GM21576 (cell line): ENCODE data around the gene STRN4.

Source experiments
- ATAC-seq: cut with Tn5 transposase; IDR thresholded peaks from one replicate; pipeline ENCODE4 v1.9.1; 2021; ENCODE audit warnings: mild to moderate bottlenecking, moderate library complexity; ENCODE audit not compliant: unreplicated experiment

The STRN4 gene

DNA sequence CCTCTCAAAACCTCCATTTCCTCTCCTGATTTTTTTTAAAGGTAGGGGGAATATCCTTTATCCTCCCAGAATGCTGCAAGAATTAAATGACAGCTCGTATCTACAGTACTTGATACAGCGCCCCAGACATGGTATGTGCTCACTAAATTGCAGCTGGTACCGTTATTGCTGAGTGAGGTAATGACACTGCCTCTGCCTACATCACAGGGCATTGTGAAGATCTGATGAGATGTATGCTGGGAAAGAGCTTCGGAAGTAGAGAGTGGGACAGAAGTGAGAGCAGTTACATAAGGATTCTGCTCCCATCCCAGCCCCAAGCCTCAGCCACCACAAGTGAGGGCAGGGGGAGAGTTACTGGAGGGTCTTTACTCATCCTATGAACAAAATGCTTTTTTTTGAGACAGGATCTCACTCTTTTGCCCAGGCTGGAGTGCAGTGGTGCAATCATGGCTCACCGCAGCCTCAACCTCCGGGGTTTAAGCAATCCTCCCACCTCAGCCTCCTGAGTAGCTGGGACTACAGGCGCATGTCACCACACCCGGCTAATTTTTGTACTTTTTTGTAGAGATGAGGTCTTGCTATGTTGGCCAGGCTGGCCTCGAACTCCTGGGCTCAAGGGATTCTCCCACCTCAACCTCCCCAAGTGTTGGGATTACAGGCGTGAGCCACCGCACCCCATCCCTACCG, 2.1 kb downstream of the STRN4 start:
- ATAC-seq = no peak

DNA sequence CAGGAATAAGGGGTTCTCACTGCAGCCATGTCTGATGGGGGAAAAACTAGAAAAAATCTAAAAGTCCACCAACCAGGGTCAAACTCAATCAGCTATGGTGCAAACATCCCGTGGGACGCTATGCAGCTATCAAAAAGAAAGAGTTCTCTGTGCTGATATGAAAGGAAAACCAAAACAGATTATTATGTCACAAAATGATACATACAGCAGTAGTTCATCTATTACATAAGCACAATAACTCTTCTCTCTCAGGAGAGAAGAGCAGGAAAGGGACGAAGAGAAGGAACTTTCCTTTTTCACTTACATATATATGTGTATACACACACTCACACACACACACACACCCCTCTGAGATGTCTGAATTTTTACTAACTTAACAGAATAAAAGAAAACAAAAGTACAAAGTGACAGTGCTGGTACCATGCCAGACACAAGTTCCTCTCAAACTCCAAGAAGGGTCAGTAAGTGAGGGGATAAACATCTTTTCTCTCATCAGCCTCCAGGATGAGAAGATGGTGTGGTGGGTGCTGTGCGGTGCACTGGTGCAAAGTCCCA, 3.2 kb downstream of the STRN4 start:
- ATAC-seq = no peak

DNA sequence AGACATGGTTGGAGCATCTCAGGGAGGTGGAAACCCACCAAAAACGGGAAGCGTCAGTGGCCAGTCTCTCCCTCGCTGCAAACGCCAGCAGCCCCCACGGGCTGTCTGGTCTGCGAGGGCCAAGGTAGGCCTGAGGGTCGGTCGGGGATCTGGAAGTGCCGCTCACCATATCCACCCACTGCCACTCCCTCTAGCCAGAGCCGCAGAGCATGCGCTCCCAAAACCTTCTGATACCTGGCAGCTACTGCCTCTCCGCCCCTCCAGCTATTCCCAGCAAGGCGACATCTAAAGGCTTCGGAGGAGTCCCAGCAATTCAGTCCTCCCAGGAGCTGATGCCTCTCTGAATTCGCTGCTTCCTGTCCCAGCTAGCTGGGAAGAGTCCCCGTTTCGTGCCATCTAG, 4.8 kb downstream of the STRN4 start:
- ATAC-seq = no peak

DNA sequence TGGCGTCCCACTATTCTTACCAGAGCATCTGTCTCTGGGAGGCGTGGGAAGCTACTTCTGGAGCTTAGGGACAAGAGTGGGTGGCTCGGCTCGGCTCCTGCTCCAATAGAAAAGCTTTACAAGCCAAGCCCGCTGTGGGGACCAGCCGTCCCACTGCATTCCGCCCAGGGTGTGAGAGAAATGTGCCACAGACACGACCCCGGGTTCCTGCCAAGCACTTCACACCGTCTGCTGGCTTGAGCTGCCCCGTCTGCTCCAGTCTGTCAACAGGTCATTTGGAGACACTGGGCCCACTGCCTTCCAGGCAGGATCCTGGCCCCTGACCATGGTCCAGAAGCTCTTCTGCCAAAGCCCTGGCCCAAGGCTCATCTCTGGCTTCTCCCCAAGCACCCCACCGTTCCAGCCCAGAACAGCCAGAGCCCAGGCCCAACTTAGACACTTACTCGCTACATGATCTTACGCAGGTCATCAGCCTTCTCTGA, 6.9 kb downstream of the STRN4 start:
- ATAC-seq = no peak

DNA sequence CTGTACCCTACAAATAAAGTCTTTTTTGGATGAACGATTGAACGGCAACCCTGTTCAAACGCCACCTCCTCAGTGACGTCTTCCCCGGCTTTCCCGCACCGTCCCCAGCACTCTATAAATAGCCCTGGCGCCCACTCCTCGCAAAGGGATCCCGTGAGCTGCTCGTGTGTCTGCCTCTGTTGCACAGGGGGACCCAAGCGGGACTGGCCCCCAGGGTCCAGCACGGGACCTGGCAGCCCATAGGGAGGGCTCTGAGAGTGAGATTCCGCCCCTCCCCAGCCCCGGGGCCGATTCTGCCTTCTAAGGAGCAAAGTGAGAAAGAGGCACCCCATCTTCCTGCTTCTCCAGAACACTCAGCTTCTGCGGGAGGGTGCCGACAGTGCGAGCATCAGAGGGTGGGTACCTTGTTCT, 8.5 kb downstream of the STRN4 start:
- no peak for ATAC-seq

DNA sequence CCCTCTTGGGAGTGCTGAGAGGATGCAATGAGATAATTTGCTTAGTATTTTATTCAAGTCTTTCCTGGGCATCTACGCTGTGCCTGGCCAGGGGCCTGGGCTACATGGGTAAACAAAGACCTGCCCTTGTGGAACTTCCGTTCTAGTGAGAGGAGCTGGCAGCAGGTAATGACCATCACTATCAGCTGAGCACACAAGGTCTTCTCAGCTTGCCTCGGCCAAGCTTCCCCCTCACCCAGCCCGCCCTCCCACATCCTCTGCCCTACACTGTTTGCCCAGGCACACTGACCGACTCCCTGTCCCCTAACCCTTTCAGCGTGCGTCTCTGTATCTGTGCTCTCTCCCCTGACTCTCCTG, 9.0 kb downstream of the STRN4 start:
- no peak for ATAC-seq

DNA sequence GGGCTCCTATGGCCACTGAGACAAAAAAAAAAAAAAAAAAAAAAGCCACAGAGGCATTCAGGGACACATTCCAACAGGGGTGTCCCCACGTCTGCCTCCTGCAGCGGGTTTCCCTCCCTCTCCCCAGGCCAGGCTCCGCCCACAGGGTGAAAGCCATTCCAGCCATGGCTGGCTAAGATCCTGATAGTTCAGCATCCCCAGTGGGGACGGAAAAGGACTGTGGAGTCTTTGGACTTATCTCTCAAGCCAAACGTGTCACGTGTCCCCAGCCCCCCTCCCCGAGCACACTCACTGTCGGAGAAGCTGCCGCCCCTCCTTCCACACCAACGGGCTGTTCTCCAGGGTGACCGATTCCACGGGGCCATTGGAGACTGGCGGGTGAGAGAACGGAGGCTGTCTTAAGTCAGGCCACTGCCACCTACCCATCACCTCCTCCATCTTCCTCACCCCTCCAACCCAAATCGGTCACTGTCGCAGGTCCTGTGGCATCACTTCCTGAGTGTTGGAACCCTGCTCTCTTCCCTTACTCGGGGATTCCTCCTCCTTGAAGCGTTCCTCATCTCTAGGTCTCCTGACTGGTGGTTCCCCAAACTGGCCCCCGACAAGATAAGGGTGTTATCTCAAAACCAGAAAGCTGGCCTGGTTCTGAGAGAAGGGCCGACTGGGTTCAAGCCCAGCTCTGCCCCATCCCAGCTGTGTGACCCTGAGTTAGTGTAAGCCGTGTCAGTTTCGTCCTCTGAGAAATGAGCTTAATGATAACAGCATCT, 9.5 kb downstream of the STRN4 start:
- ATAC-seq = no peak

DNA sequence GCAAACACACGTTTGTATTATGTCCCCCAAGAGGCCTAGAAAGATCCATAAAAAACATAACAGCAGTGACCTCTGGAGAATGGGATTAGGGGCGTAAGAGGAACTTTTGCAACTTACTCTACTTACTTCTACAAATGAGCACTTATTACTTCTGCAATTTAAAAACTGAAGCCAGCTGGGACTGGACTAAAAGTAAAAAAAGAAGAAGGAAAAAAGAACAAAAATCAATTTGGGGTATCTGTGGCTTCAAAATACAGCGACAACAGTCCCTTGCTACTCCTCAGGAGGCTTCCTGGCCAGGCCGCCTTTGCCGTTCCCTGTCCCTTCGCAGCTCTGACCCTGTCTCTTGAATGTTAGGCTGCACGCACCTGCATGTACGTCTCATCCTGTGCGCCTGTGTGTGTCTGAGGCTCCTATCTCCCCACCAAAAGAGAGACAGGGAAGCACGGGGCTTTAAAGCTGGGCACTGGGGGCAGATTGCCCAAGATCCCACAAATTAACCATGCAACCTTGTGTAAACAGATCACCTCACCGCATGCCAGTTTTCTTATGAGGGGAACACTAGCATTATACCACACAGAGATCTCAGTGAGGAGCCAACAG, 12.5 kb downstream of the STRN4 start:
- no peak for ATAC-seq

DNA sequence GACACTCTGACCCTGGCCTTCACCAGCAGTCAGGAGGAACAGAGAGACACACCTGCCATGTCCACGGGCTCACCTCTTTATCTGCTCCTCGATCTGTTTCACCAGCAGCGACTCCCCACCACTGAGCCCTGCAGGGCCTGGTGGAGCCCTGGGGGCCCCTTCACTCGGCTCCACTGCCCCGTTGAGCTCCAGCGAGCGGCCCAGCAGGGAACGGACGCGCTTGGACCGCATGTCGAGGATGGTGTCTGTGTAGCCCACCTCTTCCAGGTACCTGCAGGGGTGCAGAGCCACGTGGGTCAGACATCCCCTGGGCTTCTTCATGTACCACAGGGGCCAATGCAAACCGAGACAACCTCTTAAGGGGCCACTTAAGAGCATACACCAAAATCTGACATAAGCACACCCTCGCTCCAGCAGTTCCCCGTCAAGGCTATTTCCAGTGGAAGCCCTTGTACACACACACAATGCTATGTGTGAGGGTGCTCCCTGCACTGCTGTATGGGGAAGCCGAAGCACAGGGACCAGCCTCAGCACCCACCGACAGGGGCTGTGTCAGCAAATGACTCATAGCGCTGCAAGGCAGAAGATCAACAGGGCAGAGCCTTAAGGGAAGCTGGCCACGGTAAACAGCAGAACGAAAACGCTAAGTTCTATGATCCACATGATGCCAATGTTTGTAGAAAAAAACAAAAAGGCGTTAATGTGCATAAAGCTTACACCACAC, 13.1 kb downstream of the STRN4 start:
- ATAC-seq = no peak

DNA sequence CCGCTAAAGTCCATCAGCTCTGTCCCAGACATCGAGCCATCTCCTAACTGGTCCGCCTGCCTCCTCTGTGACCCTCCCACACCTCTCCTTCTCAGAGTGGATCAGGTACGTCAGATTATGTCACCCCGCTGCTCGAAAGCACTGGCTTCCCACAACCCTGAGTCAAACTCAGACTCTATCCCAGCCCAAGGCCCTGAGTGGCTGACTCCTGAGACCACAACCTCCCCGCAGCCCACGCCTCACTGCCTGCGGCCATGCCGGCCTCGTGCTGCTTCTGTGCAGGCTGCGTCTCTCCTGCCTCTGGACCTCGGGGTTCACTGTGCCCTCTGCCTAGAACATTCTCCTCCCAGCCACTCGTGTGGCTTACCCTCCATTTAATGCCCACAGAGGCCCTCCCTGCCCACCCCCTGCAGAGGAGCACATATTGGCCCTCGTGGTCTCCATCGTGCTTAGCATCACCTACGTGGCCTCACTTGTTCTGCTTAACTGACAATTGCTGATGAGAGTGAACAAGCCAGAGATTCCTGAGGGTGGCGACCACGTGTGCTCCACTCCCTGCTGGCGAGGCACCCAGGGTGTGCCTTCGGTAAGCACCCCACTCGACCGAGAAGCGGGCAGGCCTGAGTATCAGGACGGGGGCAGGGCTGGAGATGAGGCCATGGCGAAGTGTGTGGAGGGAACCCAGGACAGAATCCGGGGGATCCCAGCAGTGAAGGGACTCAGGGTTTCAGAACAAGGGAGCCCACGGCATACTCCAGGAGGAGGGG, 13.9 kb downstream of the STRN4 start:
- no peak for ATAC-seq

DNA sequence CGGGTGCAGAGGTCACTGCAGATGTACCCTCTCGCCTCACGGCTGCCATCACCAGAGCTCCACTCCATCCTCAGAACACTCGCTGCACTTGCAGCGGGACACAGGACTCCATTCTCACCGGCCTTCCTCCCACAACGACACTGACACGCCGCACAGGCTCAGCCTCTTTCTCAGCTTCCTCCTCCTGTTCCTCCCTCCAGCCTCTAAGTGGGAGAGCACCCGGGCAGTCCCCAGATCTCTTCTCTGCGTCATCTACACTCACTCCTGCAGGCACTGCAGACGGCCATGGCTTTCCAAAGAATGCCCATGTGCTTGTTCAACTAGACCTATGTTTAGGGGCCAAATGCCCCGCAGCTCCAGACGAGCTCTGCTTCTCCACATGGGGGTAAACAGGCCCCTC, 14.7 kb downstream of the STRN4 start:
- ATAC-seq = no peak

DNA sequence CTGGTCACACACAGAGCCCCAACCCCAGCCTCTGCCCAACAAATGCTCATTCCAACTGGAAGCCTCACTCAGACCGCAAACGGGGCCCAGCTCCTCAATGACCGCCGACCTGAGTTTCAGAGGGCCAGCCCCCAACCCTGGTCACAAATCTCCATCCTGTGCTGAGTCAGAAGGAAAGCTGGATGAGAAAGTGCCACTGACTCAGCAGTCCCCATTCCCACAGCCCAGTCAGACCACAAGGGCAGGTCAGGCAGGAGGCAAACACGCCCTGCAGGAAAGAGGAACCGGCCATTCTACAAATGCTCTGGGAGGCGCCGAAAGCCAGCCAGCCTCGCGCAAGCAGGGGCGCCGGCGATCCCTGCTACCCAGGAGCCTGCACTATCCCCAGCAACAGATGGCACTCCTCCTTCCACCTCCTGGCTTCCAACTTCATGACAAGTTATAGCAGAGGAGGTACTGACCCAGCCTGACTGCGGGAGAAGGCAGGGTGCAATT, 15.2 kb downstream of the STRN4 start:
- ATAC-seq = no peak

DNA sequence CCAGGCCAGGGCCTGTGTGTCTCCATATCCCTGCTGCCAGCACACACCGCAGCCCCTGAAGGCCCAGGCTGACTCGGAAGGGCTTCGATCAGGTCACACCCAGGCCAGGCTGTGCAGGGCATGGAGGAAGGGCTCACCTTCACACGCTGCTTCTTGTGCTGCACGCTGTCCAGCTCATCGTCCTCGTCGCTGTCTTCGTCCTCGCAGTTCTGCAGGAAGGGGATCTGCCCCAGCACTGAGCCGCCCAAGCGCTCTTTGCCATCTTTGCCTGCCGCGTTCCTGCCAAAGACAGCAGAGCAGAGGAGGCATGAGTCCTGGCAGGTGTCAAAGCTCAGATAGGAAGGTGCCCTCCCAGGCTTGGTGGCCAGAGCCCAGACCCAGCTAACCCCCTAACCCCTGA, 15.7 kb downstream of the STRN4 start:
- ATAC-seq = no peak

DNA sequence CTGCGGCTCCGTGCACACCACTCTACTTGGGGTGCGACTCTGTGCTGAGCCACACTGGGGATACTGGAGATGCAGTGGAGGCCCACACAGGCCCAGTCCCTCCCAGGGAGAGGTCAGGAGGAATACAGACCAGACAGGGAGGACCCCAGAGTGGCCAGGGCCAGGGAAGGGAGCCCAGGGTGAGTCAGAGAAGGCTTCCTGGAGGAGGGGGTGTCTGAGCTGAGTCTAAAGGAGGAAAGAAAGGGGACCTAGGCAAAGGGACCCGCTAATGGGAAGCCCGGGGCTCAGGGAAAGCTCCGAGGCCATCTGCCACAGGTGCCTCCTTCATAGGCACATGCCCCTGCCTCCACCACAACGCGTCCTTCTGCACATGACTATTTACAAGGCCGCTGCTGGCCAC, 16.1 kb downstream of the STRN4 start:
- no peak for ATAC-seq

DNA sequence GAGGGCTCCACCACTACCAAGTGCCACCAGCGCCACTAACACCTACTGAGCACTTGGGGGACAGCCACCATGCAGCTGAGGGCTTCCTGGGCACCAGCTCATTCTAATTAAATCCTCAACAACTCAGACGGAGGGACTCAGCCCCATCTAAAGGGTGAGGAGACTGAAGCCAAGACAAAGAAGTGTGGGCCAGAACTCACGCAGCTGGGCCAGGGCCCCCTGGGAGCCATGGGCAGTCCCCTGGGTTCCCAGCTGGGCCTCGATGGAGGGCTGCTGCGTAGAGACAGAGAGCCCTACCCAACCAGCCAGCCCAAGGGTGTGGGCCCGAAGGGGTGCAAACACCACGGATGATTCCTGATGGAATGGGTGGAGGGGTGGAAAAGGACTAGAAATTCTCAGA, 16.6 kb downstream of the STRN4 start:
- no peak for ATAC-seq

DNA sequence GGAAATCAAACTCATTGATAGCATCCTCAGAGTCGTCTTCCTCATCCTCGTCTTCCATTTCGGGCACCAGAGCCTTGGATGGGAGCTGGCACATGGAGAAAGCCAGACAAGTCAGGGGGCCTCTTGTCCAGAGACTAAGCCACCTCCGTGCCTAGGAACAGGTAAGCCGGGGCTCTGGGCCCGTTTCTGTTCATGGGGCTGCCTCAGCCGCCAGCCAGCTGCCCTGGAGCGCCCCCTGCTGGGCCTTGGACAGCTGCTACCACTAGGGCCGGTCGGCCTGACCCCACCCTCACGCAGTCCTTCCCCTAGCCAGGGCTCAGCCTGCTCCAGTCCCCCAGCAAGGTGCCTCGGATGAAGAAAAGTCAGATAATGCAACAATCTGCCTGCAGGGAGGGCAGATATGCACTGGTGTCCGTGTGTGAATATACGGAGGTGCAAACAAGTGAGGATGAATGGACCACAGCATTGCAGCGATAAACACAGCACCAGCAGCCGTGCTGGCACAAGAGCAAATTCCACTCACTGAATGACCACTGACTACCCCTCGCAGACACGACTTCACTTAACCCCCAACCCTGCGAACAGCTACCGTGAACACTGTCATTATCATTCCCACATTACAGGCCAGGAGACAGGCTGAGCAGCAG, 17.4 kb downstream of the STRN4 start:
- ATAC-seq = no peak

DNA sequence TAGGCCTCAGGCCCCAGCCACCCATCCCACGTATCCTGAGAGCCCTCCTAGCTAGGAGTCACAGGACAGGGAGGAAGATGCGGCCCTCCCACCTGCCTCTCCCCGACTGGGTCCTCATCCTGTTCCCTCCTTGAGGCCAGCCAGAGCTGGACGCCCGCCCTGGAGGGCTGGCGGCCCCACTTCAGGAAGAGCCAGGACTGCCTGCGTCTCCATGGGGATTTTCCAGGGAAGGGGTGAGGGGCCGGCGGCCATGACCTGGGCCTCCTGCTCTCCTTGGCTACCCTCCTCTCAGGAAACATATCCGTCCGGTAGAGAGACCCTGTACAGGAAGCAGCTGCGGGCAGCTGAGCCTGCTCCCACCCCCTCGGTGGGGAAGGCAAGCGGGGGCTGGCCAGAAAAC, 18.0 kb downstream of the STRN4 start:
- ATAC-seq = no peak

DNA sequence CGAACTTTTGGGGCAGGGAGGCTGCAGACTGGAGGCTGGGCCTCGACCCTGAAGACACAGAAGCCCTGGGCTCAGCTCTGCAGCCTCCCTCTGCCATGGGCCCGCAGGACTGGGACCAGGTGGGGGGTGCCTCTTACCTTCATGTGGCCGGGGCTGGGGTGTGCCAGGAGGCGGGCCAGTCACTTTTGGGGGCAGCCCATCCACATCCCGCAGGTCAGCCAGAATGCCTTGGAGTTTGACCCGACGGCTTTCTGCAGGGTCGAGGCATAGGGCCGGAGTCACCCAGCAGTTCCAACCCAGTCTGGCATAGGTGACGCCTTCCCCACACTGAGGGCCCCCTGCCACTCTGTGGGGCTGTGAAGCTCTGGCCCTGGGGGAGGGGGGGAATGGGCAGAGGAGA, 18.5 kb downstream of the STRN4 start:
- no peak for ATAC-seq

DNA sequence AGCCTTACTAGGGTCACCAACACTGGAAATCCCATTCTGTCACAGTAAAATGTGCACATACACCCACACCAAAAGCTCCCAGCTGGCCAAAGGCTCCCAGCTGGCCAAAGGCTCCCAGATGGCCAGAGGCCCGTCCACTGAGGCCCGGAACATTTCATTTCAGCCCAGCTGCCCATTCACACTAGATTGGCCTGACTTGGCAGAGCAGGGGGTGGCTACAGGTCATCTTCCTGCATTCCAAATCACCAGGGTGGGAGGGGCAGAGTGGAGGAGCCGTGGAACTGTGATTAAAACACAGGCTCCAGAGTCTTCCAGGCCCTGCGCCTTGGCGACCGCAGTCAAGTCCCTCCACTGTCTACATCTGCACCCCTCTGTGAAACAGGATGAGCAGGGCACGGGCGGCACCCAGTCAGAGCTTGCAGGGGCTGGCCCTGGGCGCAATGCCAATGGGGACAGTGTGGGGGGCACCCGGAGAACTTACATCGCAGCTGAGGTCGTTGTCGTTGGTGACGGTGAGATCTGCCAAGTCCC, 19.2 kb downstream of the STRN4 start:
- ATAC-seq = no peak

DNA sequence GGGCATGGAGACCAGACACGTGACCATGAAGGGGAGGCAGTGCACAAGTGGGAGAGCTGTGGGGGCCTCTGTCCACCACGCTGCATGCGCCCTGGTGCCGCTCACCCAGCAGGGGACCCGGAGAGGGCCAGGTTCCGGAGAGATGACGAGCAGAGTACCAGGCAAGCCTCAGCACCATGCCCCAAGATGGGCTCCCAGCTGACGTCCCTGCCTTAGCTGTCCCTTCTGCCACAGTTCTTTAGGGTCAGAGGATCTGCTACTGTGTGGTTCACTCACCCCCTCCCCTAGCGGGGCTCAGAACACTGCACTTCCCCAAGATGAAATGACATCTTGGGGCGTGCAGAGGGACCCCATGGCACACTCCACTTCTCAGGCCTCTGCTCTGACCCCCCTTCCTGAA, 19.7 kb downstream of the STRN4 start:
- ATAC-seq = no peak
